ENCODE measurements around the gene CMTM6. TPM values are rescaled to one million over a fixed set of nuclear protein-coding genes. Genes with fewer than 3 reads are reported as not detected.
"Not testable (repeated sequence)": the region's sequence is repeated elsewhere in the genome, so short reads cannot be mapped to it uniquely, and the experiment has no call there.

CMTM6 gene, protein sequence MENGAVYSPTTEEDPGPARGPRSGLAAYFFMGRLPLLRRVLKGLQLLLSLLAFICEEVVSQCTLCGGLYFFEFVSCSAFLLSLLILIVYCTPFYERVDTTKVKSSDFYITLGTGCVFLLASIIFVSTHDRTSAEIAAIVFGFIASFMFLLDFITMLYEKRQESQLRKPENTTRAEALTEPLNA
- 10 to 100 TPM; 37.8 to 38.0 TPM for total RNA-seq

DNA sequence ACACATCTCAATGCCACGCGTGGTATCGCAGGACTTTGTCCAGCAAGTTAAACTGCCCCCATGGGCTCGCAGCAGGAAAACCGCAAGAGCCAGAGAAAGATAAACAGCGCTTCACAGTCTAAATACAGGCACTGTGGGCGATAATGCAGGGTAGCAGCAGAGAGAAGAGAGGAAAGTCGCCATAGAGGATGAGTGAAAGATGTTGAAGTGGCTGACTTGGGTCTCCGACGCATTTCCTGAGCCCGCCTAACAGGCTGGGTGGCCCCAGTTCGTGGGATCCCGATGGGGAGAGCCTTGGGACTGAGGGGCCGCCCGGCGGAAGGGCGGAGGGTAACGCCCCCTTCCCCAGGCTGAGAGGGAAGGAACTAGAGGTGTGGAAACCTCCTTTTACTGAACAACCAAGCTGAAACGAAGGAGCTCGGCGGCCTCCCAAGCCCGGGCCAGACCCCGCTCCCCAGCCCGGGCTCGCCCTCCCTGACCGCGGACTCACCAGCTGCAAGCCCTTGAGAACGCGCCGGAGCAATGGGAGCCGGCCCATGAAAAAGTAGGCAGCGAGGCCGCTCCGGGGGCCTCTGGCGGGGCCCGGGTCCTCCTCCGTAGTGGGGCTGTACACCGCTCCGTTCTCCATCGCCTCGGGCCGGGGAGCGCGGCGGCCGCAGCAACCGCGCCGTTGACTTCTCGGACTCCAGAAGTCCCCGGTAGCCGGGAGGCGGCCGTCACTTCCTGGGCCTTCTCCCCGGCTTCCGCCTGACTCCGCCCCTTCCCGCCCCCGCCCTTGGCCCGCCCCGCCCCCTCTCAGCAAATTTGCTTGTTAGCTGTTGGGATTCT lies at the start of gene CMTM6:
Gene CMTM6 (minus strand): TSS at position 735 of the 828 bp plus-strand sequence. CDS start 107 bp downstream, at position 628.
- peaks cover 6% of the 10 kb centered on the region for H3K36me3 Mint-ChIP-seq
- no peaks in the 10 kb centered on the region for H3K9me3 Mint-ChIP-seq
- peak within 1 kb of the TSS; percentile 89 for H3K27ac Mint-ChIP-seq
- POLR2A ChIA-PET, result interaction anchor here (1.0 kb wide), 1 partner anchor 67 kb away, joined by 3 read pairs; no protein-coding TSS in a partner anchor
- DNase-seq (peak; percentile 78), ATAC-seq (ENCODE audit: low read depth) (peak; percentile 78)
- H3K27me3 Mint-ChIP-seq, result no peaks in the 10 kb centered on the region
- peak within 1 kb of the TSS; percentile 99 for H3K4me3 Mint-ChIP-seq
- H3K4me1 Mint-ChIP-seq, result peaks cover 16% of the 10 kb centered on the region

DNA sequence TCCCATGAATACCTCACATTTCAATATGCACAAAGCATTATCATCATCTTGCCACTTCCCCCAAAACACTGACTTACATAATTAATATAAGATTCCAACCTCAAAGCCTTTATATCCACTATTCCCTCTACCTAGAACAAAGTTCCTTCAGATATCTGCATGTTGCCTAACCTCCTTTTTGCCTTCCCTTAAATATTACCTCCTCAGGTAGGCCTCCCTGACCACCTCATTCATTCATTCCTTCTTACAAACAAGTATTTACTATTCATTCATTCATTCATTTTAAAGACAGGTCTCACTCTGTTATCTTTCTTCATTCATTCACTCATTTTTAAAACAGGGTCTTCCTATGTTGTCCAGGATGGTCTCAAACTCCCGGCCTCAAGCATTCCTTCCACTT lies 49.4 kb upstream of the CMTM6 start:
- H3K27ac Mint-ChIP-seq, result no peak overlapping the region
- POLR2A ChIA-PET, result no interaction called here
- ATAC-seq (ENCODE audit: low read depth) (no peak), DNase-seq (no peak)
- no peak overlapping the region for H3K4me3 Mint-ChIP-seq
- no peaks in the 10 kb centered on the region for H3K27me3 Mint-ChIP-seq
- H3K4me1 Mint-ChIP-seq, result peaks cover 25% of the 10 kb centered on the region
- no peaks in the 10 kb centered on the region for H3K9me3 Mint-ChIP-seq
- peaks cover 7% of the 10 kb centered on the region for H3K36me3 Mint-ChIP-seq

DNA sequence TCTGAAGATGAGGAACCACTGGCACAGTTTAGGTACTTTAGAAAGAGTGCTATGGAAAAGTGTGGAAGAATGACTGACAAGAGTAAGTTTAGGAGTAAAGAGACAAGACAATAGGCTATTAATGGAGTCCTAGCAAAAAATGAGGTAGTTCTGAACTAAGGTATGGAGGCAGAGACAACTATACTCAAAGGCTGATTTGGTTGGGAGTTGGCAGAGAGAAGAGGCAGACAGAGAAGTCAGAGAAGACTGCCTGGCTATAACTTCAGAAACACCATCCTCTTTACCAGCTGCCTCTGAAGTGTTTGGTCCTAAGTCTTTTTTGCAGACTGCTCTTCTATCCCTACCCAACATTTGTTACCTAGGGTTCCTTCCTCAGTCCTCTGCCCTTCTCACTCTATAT lies 48.8 kb upstream of the CMTM6 start:
- peaks cover 8% of the 10 kb centered on the region for H3K36me3 Mint-ChIP-seq
- peak overlapping the region; percentile 11 for H3K27ac Mint-ChIP-seq
- peak overlapping the region; percentile 0 for H3K4me3 Mint-ChIP-seq
- peaks cover 27% of the 10 kb centered on the region for H3K4me1 Mint-ChIP-seq
- POLR2A ChIA-PET, result no interaction called here
- DNase-seq, result no peak
- no peaks in the 10 kb centered on the region for H3K9me3 Mint-ChIP-seq
- no peaks in the 10 kb centered on the region for H3K27me3 Mint-ChIP-seq
- ATAC-seq (ENCODE audit: low read depth), result peak; percentile 30

DNA sequence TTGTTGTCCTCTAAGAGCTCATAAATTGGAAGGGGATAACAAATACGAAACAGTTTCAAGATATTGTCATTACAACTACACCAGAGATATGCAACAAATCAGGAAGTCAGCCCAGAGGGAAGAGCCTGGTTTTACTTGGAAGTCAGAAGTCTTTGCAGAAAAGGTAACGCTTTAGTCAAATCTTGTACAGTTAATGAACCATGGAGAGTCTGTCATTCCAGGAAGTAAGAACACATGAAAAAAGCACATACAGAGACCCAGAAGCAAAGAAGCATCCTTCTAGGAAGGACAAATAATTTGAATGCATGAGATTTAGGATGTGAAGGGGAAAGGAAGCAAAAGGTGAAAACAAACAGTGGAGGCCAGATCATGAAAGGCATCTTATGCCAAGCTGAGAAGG lies 48.4 kb upstream of the CMTM6 start:
- Mint-ChIP-seq H3K27ac (peak overlapping the region; percentile 11), H3K36me3 (peaks cover 8% of the 10 kb centered on the region), H3K27me3 (no peaks in the 10 kb centered on the region), H3K9me3 (no peaks in the 10 kb centered on the region), H3K4me1 (peaks cover 25% of the 10 kb centered on the region), H3K4me3 (peak overlapping the region; percentile 0)
- POLR2A ChIA-PET, result no interaction called here
- ATAC-seq (ENCODE audit: low read depth) (peak; percentile 22), DNase-seq (no peak)

DNA sequence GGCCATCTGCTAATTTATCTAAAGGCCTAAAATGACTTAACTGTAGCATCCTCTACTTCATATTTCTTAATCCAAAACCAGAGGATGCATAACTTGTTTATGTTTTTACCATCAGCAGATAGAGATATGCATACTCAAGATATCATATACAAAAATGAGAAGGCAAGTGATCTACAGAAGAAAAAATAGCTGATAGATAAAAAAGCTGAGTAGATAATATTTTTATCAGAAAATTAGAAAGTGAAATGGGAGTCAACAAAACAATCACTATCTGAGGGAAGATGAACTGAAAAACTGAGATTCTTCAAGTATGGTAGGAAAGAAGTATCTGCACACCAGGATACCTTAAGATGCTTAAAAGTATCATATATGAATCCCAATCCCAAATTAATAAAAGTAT lies 42.7 kb upstream of the CMTM6 start:
- Mint-ChIP-seq H3K27me3 (no peaks in the 10 kb centered on the region), H3K4me1 (peaks cover 10% of the 10 kb centered on the region), H3K27ac (no peak overlapping the region), H3K36me3 (peaks cover 12% of the 10 kb centered on the region), H3K9me3 (no peaks in the 10 kb centered on the region), H3K4me3 (no peak overlapping the region)
- ATAC-seq (ENCODE audit: low read depth) (no peak), DNase-seq (no peak)
- POLR2A ChIA-PET, result no interaction called here

DNA sequence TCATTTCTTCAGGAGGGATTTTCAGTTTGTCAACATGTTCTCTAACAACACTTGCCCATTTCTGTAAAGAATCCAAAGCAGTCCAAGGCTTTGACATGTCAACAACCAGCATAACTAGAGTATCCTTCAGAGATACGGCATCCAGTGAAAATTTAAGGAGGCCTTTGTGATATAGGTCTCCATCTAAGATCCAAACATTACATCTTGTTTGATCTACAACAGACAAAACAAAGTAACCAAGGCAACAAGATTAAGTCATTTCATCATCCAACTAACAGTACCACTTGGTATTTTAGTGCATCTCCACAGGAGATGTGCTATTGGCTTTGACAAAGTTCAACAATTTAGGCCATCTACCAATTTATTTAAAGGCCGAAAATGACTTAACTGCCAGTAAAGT lies 42.2 kb upstream of the CMTM6 start:
- Mint-ChIP-seq H3K4me3 (no peak overlapping the region), H3K4me1 (peaks cover 10% of the 10 kb centered on the region), H3K27me3 (no peaks in the 10 kb centered on the region), H3K27ac (no peak overlapping the region), H3K9me3 (no peaks in the 10 kb centered on the region), H3K36me3 (peaks cover 12% of the 10 kb centered on the region)
- POLR2A ChIA-PET, result no interaction called here
- DNase-seq (no peak), ATAC-seq (ENCODE audit: low read depth) (no peak)

DNA sequence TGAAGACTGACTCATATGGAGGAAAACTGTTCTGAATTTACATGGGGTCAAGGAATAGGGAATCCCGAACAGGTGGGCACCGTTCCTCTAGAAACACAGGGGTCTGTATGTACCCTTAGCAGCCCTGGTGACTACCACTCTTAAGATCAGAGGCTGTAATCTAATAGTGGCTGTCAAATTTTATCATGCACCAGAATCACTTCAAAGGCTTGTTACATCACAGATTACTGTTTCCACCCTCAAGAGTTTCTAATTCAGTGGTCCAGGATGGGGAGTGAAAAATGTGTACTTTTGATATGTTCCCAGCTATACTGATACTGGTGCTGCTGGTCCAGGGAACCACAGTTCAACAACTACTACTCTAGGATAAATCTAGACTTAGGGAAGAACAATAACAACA lies 40.2 kb upstream of the CMTM6 start:
- Mint-ChIP-seq H3K27me3 (no peaks in the 10 kb centered on the region), H3K4me1 (peaks cover 8% of the 10 kb centered on the region), H3K9me3 (no peaks in the 10 kb centered on the region), H3K4me3 (no peak overlapping the region), H3K27ac (no peak overlapping the region), H3K36me3 (peaks cover 12% of the 10 kb centered on the region)
- peak; percentile 22 for ATAC-seq (ENCODE audit: low read depth)
- DNase-seq, result no peak
- POLR2A ChIA-PET, result no interaction called here

DNA sequence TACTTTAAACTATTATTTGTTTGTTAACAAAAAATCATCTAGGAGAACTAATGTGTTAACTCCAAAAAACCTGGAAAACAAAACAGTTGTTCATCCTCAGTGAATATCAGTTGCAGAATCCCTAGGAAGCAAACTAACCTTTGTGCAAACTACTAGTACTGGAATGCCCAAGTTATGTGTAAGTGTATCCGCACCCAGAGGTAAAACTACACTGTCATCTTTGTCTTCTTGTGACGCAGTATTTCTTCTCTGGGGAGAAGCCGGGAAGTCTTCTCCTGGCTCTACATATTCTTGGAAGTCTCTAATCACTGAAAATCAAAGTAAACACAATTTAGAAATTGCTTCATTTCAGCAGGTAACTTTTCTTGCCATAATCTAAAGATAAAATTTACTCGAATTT lies 38.2 kb upstream of the CMTM6 start:
- ATAC-seq (ENCODE audit: low read depth) (no peak), DNase-seq (no peak)
- H3K27ac Mint-ChIP-seq, result no peak overlapping the region
- H3K36me3 Mint-ChIP-seq, result peaks cover 17% of the 10 kb centered on the region
- no peaks in the 10 kb centered on the region for H3K9me3 Mint-ChIP-seq
- H3K27me3 Mint-ChIP-seq, result no peaks in the 10 kb centered on the region
- POLR2A ChIA-PET, result no interaction called here
- H3K4me1 Mint-ChIP-seq, result peaks cover 7% of the 10 kb centered on the region
- H3K4me3 Mint-ChIP-seq, result no peak overlapping the region

DNA sequence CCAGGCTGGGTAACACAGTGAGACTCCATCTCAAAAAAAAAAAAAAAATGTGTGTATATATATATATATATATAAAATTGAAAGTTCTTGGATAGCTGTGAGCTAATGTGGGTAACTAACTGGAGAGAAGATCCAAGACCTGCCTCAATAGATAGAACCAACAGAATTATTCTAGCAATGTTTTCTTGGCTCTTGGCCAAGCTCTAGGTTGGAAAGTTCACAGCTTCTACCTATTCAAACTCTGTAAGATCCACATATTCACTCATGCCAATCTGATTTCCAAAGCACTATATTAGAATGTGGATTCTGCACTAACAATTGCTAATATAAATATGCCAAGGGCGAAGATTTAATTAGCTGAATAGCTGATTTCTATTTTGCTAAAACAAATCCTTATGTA lies 29.8 kb upstream of the CMTM6 start:
- H3K9me3 Mint-ChIP-seq, result no peaks in the 10 kb centered on the region
- no peak overlapping the region for H3K27ac Mint-ChIP-seq
- no peak for ATAC-seq (ENCODE audit: low read depth)
- POLR2A ChIA-PET, result no interaction called here
- H3K36me3 Mint-ChIP-seq, result peaks cover 36% of the 10 kb centered on the region
- no peak overlapping the region for H3K4me3 Mint-ChIP-seq
- no peak for DNase-seq
- H3K27me3 Mint-ChIP-seq, result no peaks in the 10 kb centered on the region
- H3K4me1 Mint-ChIP-seq, result peaks cover 6% of the 10 kb centered on the region

DNA sequence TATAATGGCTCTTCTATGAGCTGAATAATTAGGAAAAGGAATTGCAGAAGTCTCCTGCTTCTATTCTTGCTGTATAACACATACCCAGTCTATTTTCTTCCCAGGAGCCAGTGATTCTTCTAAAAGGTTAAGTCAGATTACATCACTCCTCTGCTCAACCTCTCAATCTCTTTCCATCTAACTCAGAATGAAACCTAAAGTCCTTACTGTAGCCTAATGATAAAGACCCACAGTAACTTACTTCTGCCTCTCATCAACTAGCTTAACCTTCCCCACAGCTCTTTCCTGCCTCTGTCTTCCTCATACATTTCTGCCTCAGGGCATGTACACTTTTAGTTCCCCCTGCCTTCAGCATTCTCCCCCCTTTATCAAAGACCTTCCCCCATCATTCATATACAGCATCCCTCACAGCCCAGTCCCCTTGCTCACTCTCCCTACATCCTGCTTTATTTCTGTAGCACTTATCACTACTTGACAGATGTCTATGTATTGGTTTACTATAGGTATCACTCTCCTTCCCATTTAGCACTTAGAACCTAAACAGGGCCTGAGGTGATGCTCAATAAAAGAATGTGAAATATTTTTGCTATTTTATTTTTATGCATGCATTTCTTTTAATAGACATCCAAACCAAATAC lies 28.5 kb upstream of the CMTM6 start:
- no peaks in the 10 kb centered on the region for H3K9me3 Mint-ChIP-seq
- H3K27ac Mint-ChIP-seq, result peak overlapping the region; percentile 13
- H3K4me3 Mint-ChIP-seq, result no peak overlapping the region
- H3K4me1 Mint-ChIP-seq, result peaks cover 6% of the 10 kb centered on the region
- H3K36me3 Mint-ChIP-seq, result peaks cover 29% of the 10 kb centered on the region
- no peak for DNase-seq
- no peaks in the 10 kb centered on the region for H3K27me3 Mint-ChIP-seq
- POLR2A ChIA-PET, result no interaction called here
- ATAC-seq (ENCODE audit: low read depth), result no peak

DNA sequence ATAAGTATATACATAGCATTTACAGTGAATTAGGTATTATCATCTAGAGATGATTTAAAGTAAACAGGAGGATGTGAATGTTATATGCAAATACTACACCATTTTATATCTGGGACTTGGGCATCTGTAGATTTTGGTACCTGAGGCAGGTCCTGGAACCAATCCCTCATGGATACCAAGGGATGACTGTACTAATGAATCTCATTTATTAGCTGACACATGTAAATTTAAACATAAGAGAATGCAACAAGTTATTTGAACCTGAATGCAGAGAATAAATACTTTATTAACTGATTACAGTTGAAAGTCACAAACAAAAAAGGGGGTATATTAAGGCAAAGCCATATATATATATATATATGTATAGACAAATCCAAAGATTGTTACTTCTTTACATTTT lies 23.1 kb upstream of the CMTM6 start:
- ATAC-seq (ENCODE audit: low read depth) (no peak), DNase-seq (no peak)
- H3K4me3 Mint-ChIP-seq, result no peak overlapping the region
- H3K36me3 Mint-ChIP-seq, result peaks cover 15% of the 10 kb centered on the region
- POLR2A ChIA-PET, result no interaction called here
- H3K27ac Mint-ChIP-seq, result no peak overlapping the region
- H3K9me3 Mint-ChIP-seq, result peaks cover 2% of the 10 kb centered on the region
- H3K27me3 Mint-ChIP-seq, result no peaks in the 10 kb centered on the region
- H3K4me1 Mint-ChIP-seq, result peaks cover 1% of the 10 kb centered on the region

DNA sequence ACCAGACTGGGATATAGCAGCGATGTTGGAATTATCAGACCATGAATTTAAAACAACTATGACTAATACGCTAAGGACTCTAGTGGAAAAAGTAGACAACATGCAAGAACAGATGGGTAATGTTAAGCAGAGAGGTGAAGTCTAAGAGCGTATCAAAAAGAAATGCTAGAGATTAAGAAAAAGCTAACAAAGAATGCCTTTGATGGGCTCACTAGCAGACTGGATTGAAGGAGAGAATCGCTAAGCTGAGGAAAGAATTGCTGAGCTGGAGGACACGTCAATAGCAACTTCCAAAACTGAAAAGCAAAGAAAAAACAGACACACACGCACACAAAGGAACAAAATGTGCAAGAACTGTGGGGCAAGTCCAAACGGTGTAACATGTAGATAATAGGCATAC lies 20.0 kb upstream of the CMTM6 start:
- no peaks in the 10 kb centered on the region for H3K4me1 Mint-ChIP-seq
- POLR2A ChIA-PET, result no interaction called here
- H3K27me3 Mint-ChIP-seq, result no peaks in the 10 kb centered on the region
- H3K36me3 Mint-ChIP-seq, result peaks cover 13% of the 10 kb centered on the region
- H3K4me3 Mint-ChIP-seq, result no peak overlapping the region
- DNase-seq, result no peak
- H3K27ac Mint-ChIP-seq, result no peak overlapping the region
- peaks cover 3% of the 10 kb centered on the region for H3K9me3 Mint-ChIP-seq
- no peak for ATAC-seq (ENCODE audit: low read depth)

DNA sequence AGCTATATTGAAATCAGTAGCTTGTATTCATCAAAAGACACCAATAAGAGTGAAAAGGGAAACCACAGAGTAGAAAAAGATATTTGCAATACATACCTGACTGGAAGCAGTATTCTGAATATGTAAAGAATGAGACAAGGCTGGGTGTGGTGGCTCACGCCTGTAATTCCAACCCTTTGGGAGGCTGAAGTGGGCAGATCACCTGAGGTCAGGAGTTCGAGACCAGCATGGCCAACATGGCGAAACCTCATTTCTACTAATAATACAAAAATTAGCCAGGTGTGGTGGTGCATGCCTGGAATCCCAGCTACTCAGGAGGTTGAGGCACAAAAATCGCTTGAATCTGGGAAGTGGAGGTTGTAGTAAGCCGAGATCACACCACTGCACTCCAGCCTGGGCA lies 16.3 kb upstream of the CMTM6 start:
- ATAC-seq (ENCODE audit: low read depth); POLR2A ChIA-PET; H3K9me3 Mint-ChIP-seq; H3K4me1 Mint-ChIP-seq; H3K27ac Mint-ChIP-seq; H3K27me3 Mint-ChIP-seq; H3K4me3 Mint-ChIP-seq; DNase-seq: not testable (repeated sequence)
- peaks cover 13% of the 10 kb centered on the region for H3K36me3 Mint-ChIP-seq

DNA sequence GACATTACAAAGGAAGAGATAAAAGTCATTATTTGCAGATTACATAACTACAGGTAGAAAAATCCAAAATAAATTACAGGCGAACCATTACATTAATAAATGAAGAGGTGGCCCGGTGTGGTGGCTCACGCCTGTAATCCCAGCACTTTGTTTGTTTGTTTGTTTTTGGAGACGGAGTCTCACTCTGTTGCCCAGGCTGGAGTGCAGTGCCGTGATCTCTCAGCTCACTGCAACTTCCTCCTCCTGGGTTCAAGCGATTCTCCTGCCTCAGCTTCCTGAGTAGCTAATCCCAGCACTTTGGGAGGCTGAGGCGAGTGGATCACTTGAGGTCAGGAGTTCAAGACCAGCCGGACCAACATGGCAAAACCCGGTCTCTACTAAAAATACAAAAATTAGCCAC lies 14.1 kb upstream of the CMTM6 start:
- H3K27me3 Mint-ChIP-seq; H3K36me3 Mint-ChIP-seq; H3K27ac Mint-ChIP-seq; DNase-seq; POLR2A ChIA-PET; H3K9me3 Mint-ChIP-seq; H3K4me1 Mint-ChIP-seq; ATAC-seq (ENCODE audit: low read depth): not testable (repeated sequence)
- peak overlapping the region; percentile 16 for H3K4me3 Mint-ChIP-seq
